HG02571 (cell line): Measurements from ENCODE around the gene NUDT21.
"Not testable (repeated sequence)": the region's sequence is repeated elsewhere in the genome, so short reads cannot be mapped to it uniquely, and the experiment has no call there.

Experiments used
- ATAC-seq: cut with Tn5 transposase; IDR thresholded peaks from one replicate; pipeline ENCODE4 v1.9.1; 2021; ENCODE audit warnings: mild to moderate bottlenecking, moderate library complexity; ENCODE audit not compliant: unreplicated experiment

The NUDT21 gene

GRCh38 chr16:56382459-56382858, 68.7 kb downstream of the NUDT21 start:
- ATAC-seq, result no peak

GRCh38 chr16:56380778-56381485, 70.2 kb downstream of the NUDT21 start:
- ATAC-seq, result not testable (repeated sequence)
